Measurements from ENCODE around the gene VCAN.
A peak's percentile ranks its signal among the peaks of the same experiment; 100 is the strongest.

Gene VCAN

DNA sequence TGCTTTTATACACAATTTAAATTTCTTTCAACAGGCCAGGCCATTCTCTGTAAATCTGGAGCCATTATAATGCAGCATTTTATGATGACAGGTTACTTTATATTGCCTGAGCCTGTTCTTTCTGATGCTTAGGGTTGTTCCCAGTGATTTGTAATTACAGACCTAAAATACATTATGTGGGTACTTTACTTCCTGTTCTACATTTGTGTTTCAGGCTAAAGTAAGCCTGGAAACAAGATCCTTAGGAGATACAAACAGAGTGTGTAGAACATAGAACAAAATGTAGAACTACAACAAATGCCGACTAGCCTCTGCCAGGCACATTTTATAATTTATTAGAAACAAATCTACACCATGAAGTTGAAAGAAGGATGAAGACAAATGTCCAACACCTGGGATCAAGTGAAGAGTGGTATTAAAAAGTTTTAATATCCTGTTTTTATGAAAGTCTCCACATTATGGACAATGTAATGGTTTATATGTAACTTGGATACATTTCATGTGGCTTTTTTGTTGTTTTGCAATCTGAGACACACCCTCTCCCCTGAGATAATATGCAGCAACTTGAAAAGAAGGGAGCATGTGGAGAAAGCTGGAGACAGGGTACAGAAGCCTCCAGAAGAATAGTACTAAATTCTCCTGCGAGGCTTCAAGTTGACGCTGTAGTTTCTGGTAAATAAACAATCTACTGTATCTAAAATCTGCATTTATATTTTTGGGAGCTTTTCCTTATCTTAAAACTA, 46.9 kb downstream of the VCAN start:
- TF ChIP-seq, protein P1, sequence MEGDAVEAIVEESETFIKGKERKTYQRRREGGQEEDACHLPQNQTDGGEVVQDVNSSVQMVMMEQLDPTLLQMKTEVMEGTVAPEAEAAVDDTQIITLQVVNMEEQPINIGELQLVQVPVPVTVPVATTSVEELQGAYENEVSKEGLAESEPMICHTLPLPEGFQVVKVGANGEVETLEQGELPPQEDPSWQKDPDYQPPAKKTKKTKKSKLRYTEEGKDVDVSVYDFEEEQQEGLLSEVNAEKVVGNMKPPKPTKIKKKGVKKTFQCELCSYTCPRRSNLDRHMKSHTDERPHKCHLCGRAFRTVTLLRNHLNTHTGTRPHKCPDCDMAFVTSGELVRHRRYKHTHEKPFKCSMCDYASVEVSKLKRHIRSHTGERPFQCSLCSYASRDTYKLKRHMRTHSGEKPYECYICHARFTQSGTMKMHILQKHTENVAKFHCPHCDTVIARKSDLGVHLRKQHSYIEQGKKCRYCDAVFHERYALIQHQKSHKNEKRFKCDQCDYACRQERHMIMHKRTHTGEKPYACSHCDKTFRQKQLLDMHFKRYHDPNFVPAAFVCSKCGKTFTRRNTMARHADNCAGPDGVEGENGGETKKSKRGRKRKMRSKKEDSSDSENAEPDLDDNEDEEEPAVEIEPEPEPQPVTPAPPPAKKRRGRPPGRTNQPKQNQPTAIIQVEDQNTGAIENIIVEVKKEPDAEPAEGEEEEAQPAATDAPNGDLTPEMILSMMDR (IDR thresholded peaks at IDR 0.05) = no peak
- peak overlapping the region in 1 of 2 donors; percentile 24 for H3K27ac ChIP-seq

GRCh38 chr5:83522446-83522845, 50.9 kb downstream of the VCAN start:
- DNase-seq (ENCODE audit: low spot score) = no peak
- H3K4me3 ChIP-seq = no peak overlapping the region
- TF ChIP-seq, protein P1 (IDR thresholded peaks at IDR 0.05) = no peak
- H3K27ac ChIP-seq = no peak overlapping the region

More for the DNA sequence above, 46.9 kb downstream of the VCAN start:
- no peak overlapping the region for H3K4me3 ChIP-seq
- no peak for DNase-seq (ENCODE audit: low spot score)

DNA sequence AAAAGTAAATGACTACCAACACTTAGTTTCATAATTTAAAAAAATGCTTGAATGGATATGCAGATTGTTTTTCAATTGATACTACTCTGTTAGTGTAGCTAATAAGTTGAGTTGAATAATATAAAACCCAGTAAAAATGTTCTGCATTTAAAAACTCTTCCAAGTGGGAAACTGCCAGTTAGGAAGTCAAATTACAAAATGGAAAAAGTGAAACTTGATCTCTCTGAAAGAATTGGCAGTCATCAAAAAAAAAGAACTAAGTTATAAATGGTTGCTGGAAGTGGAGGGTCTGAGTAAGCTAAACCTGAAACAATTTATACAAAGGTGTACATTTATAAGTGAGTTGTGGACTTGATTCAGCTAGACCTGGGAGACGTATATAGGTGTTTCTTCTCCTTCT, 52.4 kb downstream of the VCAN start:
- no peak overlapping the region for H3K27ac ChIP-seq
- TF ChIP-seq, protein P1 (IDR thresholded peaks at IDR 0.05) = no peak

GRCh38 chr5:83524345-83524744, 52.8 kb downstream of the VCAN start:
- TF ChIP-seq, protein P1 (IDR thresholded peaks at IDR 0.05) = no peak
- H3K27ac ChIP-seq = no peak overlapping the region
- H3K4me3 ChIP-seq = no peak overlapping the region
- no peak for DNase-seq (ENCODE audit: low spot score)

More for the DNA sequence above, 52.4 kb downstream of the VCAN start:
- no peak overlapping the region for H3K4me3 ChIP-seq
- no peak for DNase-seq (ENCODE audit: low spot score)

GRCh38 chr5:83524991-83525390, 53.4 kb downstream of the VCAN start:
- H3K4me3 ChIP-seq = no peak overlapping the region
- TF ChIP-seq, protein P1 (IDR thresholded peaks at IDR 0.05) = no peak
- no peak for DNase-seq (ENCODE audit: low spot score)
- no peak overlapping the region for H3K27ac ChIP-seq

GRCh38 chr5:83526289-83526688, 54.7 kb downstream of the VCAN start:
- TF ChIP-seq, protein P1 (IDR thresholded peaks at IDR 0.05) = no peak
- H3K27ac ChIP-seq = no peak overlapping the region
- DNase-seq (ENCODE audit: low spot score) = no peak
- no peak overlapping the region for H3K4me3 ChIP-seq

- TF ChIP-seq, protein P1 (IDR thresholded peaks at IDR 0.05) = no peak
- peak overlapping the region in 1 of 2 donors; percentile 26 for H3K27ac ChIP-seq
Observed at GRCh38 chr5:83527221-83527620, 55.7 kb downstream of the VCAN start.

More at GRCh38 chr5:83527221-83527620, 55.7 kb downstream of the VCAN start:
- H3K4me3 ChIP-seq = no peak overlapping the region
- no peak for DNase-seq (ENCODE audit: low spot score)

All from coronary artery (tissue), 2 donors.